Large intestine (tissue), 3 donors: ENCODE data around the gene SAXO1. TPM values are rescaled to one million over a fixed set of nuclear protein-coding genes. Genes with fewer than 3 reads are reported as not detected.
"Not testable (repeated sequence)": the region's sequence is repeated elsewhere in the genome, so short reads cannot be mapped to it uniquely, and the experiment has no call there.

Experiments
- DNase-seq, 2 donors: peaks; one replicate each; pipeline versions ENCODE4 v3.0.0 to v3.0.0-alpha.2; 2013
- H3K27ac ChIP-seq: one replicate; pipeline ENCODE4 v1.5.1; 2013; ENCODE audit warnings: low read length
- H3K27me3 ChIP-seq: 2 replicates; pipeline ENCODE4 v1.6.1; 2013; ENCODE audit warnings: low read length; ENCODE audit not compliant: control insufficient read depth, insufficient read depth
- H3K36me3 ChIP-seq: 2 replicates; pipeline ENCODE4 v1.6.1; 2013; ENCODE audit warnings: low read length; ENCODE audit not compliant: control insufficient read depth, insufficient read depth
- H3K4me1 ChIP-seq: one replicate; pipeline ENCODE4 v1.6.1; 2013; ENCODE audit warnings: low read length; ENCODE audit not compliant: control insufficient read depth, insufficient read depth
- H3K4me3 ChIP-seq: one replicate; pipeline ENCODE4 v1.5.1; 2013; ENCODE audit warnings: low read length
- H3K9me3 ChIP-seq: one replicate; pipeline ENCODE4 v1.6.1; 2013; ENCODE audit warnings: mild to moderate bottlenecking, low read depth, low read length, moderate library complexity; ENCODE audit not compliant: control insufficient read depth
- WGBS: methylation state at CpG from one replicate; pipeline ENCODE4 v1.1.5; 2013; ENCODE audit warnings: low lambda C conversion rate; ENCODE audit not compliant: insufficient coverage; 5-methylcytosine and 5-hydroxymethylcytosine counted together
- polyA plus RNA-seq: library from polyadenylated mRNA; unstranded; fragments of 120-200 nt; gene quantifications from one replicate; pipeline ENCODE4 v1.2.1, GENCODE V29; 2013

The SAXO1 gene
- polyA plus RNA-seq, 1 donor = 0.06 TPM

- Histone ChIP-seq H3K27me3 (no peaks in the 10 kb centered on the region), H3K27ac (no peak overlapping the region), H3K36me3 (no peaks in the 10 kb centered on the region), H3K4me3 (no peak overlapping the region), H3K4me1 (no peaks in the 10 kb centered on the region), H3K9me3 (no peaks in the 10 kb centered on the region)
- no peak for DNase-seq
- WGBS = no CpG with 5 or more reads among the region's 2 CpGs
Observed at GRCh38 chr9:18935541-18935940, 97.5 kb downstream of the SAXO1 start.

GRCh38 chr9:18930611-18931010 is 102.4 kb downstream of the SAXO1 start:
- H3K4me1 ChIP-seq, H3K36me3 ChIP-seq, H3K27me3 ChIP-seq, H3K9me3 ChIP-seq, DNase-seq, H3K27ac ChIP-seq, H3K4me3 ChIP-seq: not testable (repeated sequence)
- WGBS = 100% methylated on average over 1 of the region's 13 CpGs

GRCh38 chr9:18928711-18929110 is 104.3 kb downstream of the SAXO1 start:
- Histone ChIP-seq H3K27ac (no peak overlapping the region), H3K36me3 (no peaks in the 10 kb centered on the region), H3K9me3 (no peaks in the 10 kb centered on the region), H3K4me1 (no peaks in the 10 kb centered on the region), H3K4me3 (no peak overlapping the region), H3K27me3 (no peaks in the 10 kb centered on the region)
- DNase-seq = no peak
- WGBS = no CpG with 5 or more reads among the region's 7 CpGs

- H3K27ac ChIP-seq = no peak overlapping the region
- H3K36me3 ChIP-seq = no peaks in the 10 kb centered on the region
- 100% methylated on average over 1 of the region's 3 CpGs for WGBS
- no peak for DNase-seq
- no peaks in the 10 kb centered on the region for H3K4me1 ChIP-seq
- H3K27me3 ChIP-seq = no peaks in the 10 kb centered on the region
- no peaks in the 10 kb centered on the region for H3K9me3 ChIP-seq
- no peak overlapping the region for H3K4me3 ChIP-seq
Observed at GRCh38 chr9:18926513-18926912, 106.5 kb downstream of the SAXO1 start.

GRCh38 chr9:18925880-18926279 is 107.1 kb downstream of the SAXO1 start:
- DNase-seq = no peak
- Histone ChIP-seq H3K27ac (no peak overlapping the region), H3K27me3 (no peaks in the 10 kb centered on the region), H3K9me3 (no peaks in the 10 kb centered on the region), H3K36me3 (no peaks in the 10 kb centered on the region), H3K4me3 (no peak overlapping the region), H3K4me1 (no peaks in the 10 kb centered on the region)

GRCh38 chr9:18923671-18924430 is 109.2 kb downstream of the SAXO1 start:
- Histone ChIP-seq H3K27me3 (no peaks in the 10 kb centered on the region), H3K4me3 (no peak overlapping the region), H3K4me1 (no peaks in the 10 kb centered on the region), H3K36me3 (no peaks in the 10 kb centered on the region), H3K9me3 (no peaks in the 10 kb centered on the region), H3K27ac (no peak overlapping the region)
- WGBS = 100% methylated on average over 1 of the region's 6 CpGs
- no peak for DNase-seq

GRCh38 chr9:18923167-18923566 is 109.8 kb downstream of the SAXO1 start:
- Histone ChIP-seq H3K27me3 (no peaks in the 10 kb centered on the region), H3K27ac (no peak overlapping the region), H3K9me3 (no peaks in the 10 kb centered on the region), H3K36me3 (no peaks in the 10 kb centered on the region), H3K4me1 (no peaks in the 10 kb centered on the region), H3K4me3 (no peak overlapping the region)
- WGBS = no CpG with 5 or more reads among the region's 2 CpGs
- DNase-seq = no peak

- Histone ChIP-seq H3K9me3 (no peaks in the 10 kb centered on the region), H3K27me3 (no peaks in the 10 kb centered on the region), H3K4me3 (no peak overlapping the region), H3K36me3 (no peaks in the 10 kb centered on the region), H3K4me1 (no peaks in the 10 kb centered on the region), H3K27ac (no peak overlapping the region)
- no CpG with 5 or more reads among the region's 8 CpGs for WGBS
- no peak for DNase-seq
Observed at GRCh38 chr9:18922161-18922885, 110.7 kb downstream of the SAXO1 start.

- no peak overlapping the region for H3K27ac ChIP-seq
- H3K36me3 ChIP-seq = no peaks in the 10 kb centered on the region
- H3K4me3 ChIP-seq = no peak overlapping the region
- no peaks in the 10 kb centered on the region for H3K4me1 ChIP-seq
- no peak for DNase-seq
- H3K27me3 ChIP-seq = no peaks in the 10 kb centered on the region
- no peaks in the 10 kb centered on the region for H3K9me3 ChIP-seq
- 43% methylated on average over 2 of the region's 7 CpGs for WGBS
Observed at GRCh38 chr9:18921366-18922075, 111.5 kb downstream of the SAXO1 start.

GRCh38 chr9:18920141-18921084 is 112.6 kb downstream of the SAXO1 start:
- no peak overlapping the region for H3K4me3 ChIP-seq
- no peak overlapping the region for H3K27ac ChIP-seq
- no CpG with 5 or more reads among the region's 4 CpGs for WGBS
- no peaks in the 10 kb centered on the region for H3K36me3 ChIP-seq
- H3K9me3 ChIP-seq = no peaks in the 10 kb centered on the region
- H3K27me3 ChIP-seq = no peaks in the 10 kb centered on the region
- no peaks in the 10 kb centered on the region for H3K4me1 ChIP-seq
- DNase-seq = no peak
